PC-9 (cell line): ENCODE results near the gene RBM33. TPM values are rescaled to one million over a fixed set of nuclear protein-coding genes. Genes with fewer than 3 reads are reported as not detected.

Source experiments
- BruUV-seq: library from RNA; stranded (reverse); fragments of 400-500 nt; replicated peaks from 2 replicates; lab custom pipeline; 2021; lab: Mats Ljungman, UMichigan
- CTCF ChIA-PET: fragments of 300-600 bp; sonication (Branson Sonifier 250); formaldehyde crosslinking; loops from one replicate; lab custom pipeline; 2022; ENCODE audit warnings: antibody characterized with exemption; lab: Charles Lee
- POLR2A ChIA-PET: fragments of 300-600 bp; sonication (Branson Sonifier 250); formaldehyde crosslinking; loops from one replicate; lab custom pipeline; 2022; ENCODE audit warnings: antibody characterized with exemption; ENCODE audit not compliant: unreplicated experiment; lab: Charles Lee
- DNase-seq, 2 experiments: peaks; one replicate each; pipeline versions ENCODE4 v3.0.0 to v3.0.0-alpha.2; 2015 to 2022; ENCODE audit warnings: mixed read lengths in 1 of 2
- H2AFZ ChIP-seq: fragments of 200-600 bp; sonication (generic); 2 replicates; pipeline ENCODE4 v1.8.1; 2017; ENCODE audit warnings: antibody characterized with exemption
- H3F3A ChIP-seq: fragments of 200-600 bp; sonication (generic); 2 replicates; pipeline ENCODE4 v1.8.1; 2017; ENCODE audit warnings: antibody characterized with exemption, mild to moderate bottlenecking, low read depth; ENCODE audit not compliant: insufficient read depth
- H3K27ac ChIP-seq: fragments of 200-600 bp; sonication (generic); 2 replicates; pipeline ENCODE4 v1.6.1; 2016; ENCODE audit warnings: mixed run types
- H3K27me3 ChIP-seq: fragments of 200-600 bp; sonication (generic); 2 replicates; pipeline ENCODE4 v1.6.1; 2016; ENCODE audit warnings: low read depth, mixed run types; ENCODE audit not compliant: insufficient read depth
- H3K36me3 ChIP-seq: fragments of 200-600 bp; sonication (generic); 2 replicates; pipeline ENCODE4 v1.6.1; 2016; ENCODE audit warnings: low read depth, mixed run types
- H3K4me1 ChIP-seq: fragments of 200-600 bp; sonication (generic); replicated peaks from 2 replicates; pipeline ENCODE4 v1.6.1; 2016; ENCODE audit warnings: mixed run types; ENCODE audit not compliant: insufficient read depth
- H3K4me2 ChIP-seq: fragments of 200-600 bp; sonication (generic); 2 replicates; pipeline ENCODE4 v1.6.1; 2017; ENCODE audit warnings: mixed run types
- H3K4me3 ChIP-seq: fragments of 200-600 bp; sonication (generic); 2 replicates; pipeline ENCODE4 v1.6.1; 2016; ENCODE audit warnings: mixed run types
- H3K79me2 ChIP-seq: fragments of 200-600 bp; sonication (generic); 2 replicates; pipeline ENCODE4 v1.6.1; 2017; ENCODE audit warnings: low read depth, mixed run types
- H3K9me2 ChIP-seq: fragments of 200-600 bp; sonication (generic); 2 replicates; pipeline ENCODE4 v1.8.1; 2017; ENCODE audit warnings: mild to moderate bottlenecking; ENCODE audit not compliant: insufficient read depth
- H3K9me3 ChIP-seq: fragments of 200-600 bp; sonication (generic); 2 replicates; pipeline ENCODE4 v1.8.1; 2016; ENCODE audit warnings: low read depth; ENCODE audit not compliant: insufficient read depth
- H4K20me1 ChIP-seq: fragments of 200-600 bp; sonication (generic); 2 replicates; pipeline ENCODE4 v1.8.1; 2017; ENCODE audit not compliant: insufficient read depth
- CTCF ChIP-seq: fragments of 200-600 bp; sonication (generic); conservative IDR thresholded peaks from 2 replicates; pipeline ENCODE4 v1.6.1; 2017; ENCODE audit warnings: mixed run types, antibody characterized with exemption, mild to moderate bottlenecking, moderate library complexity
- EZH2 ChIP-seq: fragments of 200-600 bp; sonication (generic); IDR thresholded peaks from 2 replicates; pipeline ENCODE4 v1.8.0; 2017; ENCODE audit warnings: antibody characterized with exemption, low read depth
- intact Hi-C: fragments of 100-400 bp; cut with micrococcal nuclease; formaldehyde crosslinking; loops from one replicate; pipeline ENCODE4 v1.10.0; 2022; ENCODE audit not compliant: unreplicated experiment
- total RNA-seq: library from RNA; stranded (reverse); gene quantifications from 2 replicates; pipeline ENCODE4 v1.2.3, GENCODE V29; 2021

RBM33 gene
- total RNA-seq, 1 experiment from 2014 or later = 85.7 TPM

GRCh38 chr7:155813125-155813524 lies 168.7 kb downstream of the RBM33 start:
- Histone ChIP-seq H3K27ac (no peak overlapping the region), H2AFZ (no peak overlapping the region), H4K20me1 (no peaks in the 10 kb centered on the region), H3F3A (no peaks in the 10 kb centered on the region), H3K4me3 (no peak overlapping the region), H3K9me3 (no peaks in the 10 kb centered on the region), H3K79me2 (no peaks in the 10 kb centered on the region), H3K36me3 (no peaks in the 10 kb centered on the region), H3K27me3 (no peaks in the 10 kb centered on the region), H3K9me2 (no peaks in the 10 kb centered on the region), H3K4me1 (peaks cover 39% of the 10 kb centered on the region), H3K4me2 (no peak overlapping the region)
- DNase-seq = no peak
- TF ChIP-seq CTCF (no peak), EZH2 (no peak)
- intact Hi-C loops = no loop called here
- CTCF ChIA-PET = interaction anchor here (0.6 to 0.8 kb wide), 3 partner anchors 8 to 660 kb away, joined by 3 to 5 read pairs (median 5); no protein-coding TSS in a partner anchor
- BruUV-seq = no TSS peak
- POLR2A ChIA-PET = no interaction called here

GRCh38 chr7:155813546-155814315 lies 169.3 kb downstream of the RBM33 start:
- Histone ChIP-seq H3K9me2 (no peaks in the 10 kb centered on the region), H3K27me3 (no peaks in the 10 kb centered on the region), H3K4me2 (peak overlapping the region; percentile 59; the same call in 1 of the 2 replicates), H4K20me1 (no peaks in the 10 kb centered on the region), H3K4me3 (no peak overlapping the region), H3K27ac (no peak overlapping the region), H3F3A (no peaks in the 10 kb centered on the region), H2AFZ (no peak overlapping the region), H3K9me3 (no peaks in the 10 kb centered on the region), H3K36me3 (no peaks in the 10 kb centered on the region), H3K4me1 (peaks cover 39% of the 10 kb centered on the region), H3K79me2 (no peaks in the 10 kb centered on the region)
- no TSS peak for BruUV-seq
- intact Hi-C loops = loop anchor here (2.0 kb wide), 3 partner anchors 137 to 659 kb away; no protein-coding TSS in a partner anchor
- POLR2A ChIA-PET = no interaction called here
- CTCF ChIA-PET = interaction anchor here (0.5 to 0.8 kb wide), 4 partner anchors 8 to 659 kb away, joined by 3 to 5 read pairs (median 4); no protein-coding TSS in a partner anchor
- no peak for DNase-seq
- no peak for TF ChIP-seq CTCF
- TF ChIP-seq EZH2 = no peak

GRCh38 chr7:155814316-155815276 lies 170.1 kb downstream of the RBM33 start:
- TF ChIP-seq EZH2 (no peak), CTCF (no peak)

More at GRCh38 chr7:155814316-155815276, 170.1 kb downstream of the RBM33 start:
- DNase-seq = peak; percentile 34 to 63
- H3K36me3 ChIP-seq = no peaks in the 10 kb centered on the region
- H2AFZ ChIP-seq = no peak overlapping the region
- H3K4me1 ChIP-seq = peaks cover 39% of the 10 kb centered on the region
- no peak overlapping the region for H3K27ac ChIP-seq
- no peaks in the 10 kb centered on the region for H3K27me3 ChIP-seq
- H3F3A ChIP-seq = no peaks in the 10 kb centered on the region
- POLR2A ChIA-PET = no interaction called here
- H3K79me2 ChIP-seq = no peaks in the 10 kb centered on the region
- H3K9me2 ChIP-seq = no peaks in the 10 kb centered on the region
- H3K4me2 ChIP-seq = peak overlapping the region; percentile 59
- no peaks in the 10 kb centered on the region for H4K20me1 ChIP-seq
- no TSS peak for BruUV-seq
- H3K9me3 ChIP-seq = no peaks in the 10 kb centered on the region
- intact Hi-C loops = loop anchor here (2.0 kb wide), 3 partner anchors 136 to 658 kb away; no protein-coding TSS in a partner anchor
- CTCF ChIA-PET = interaction anchor here (0.5 kb wide), 1 partner anchor 48 kb away, joined by 4 read pairs; no protein-coding TSS in a partner anchor
- H3K4me3 ChIP-seq = no peak overlapping the region
